GM12891 (cell line): ENCODE data around the gene MAPK8.

Experiments
- DNase-seq: peaks from one replicate; pipeline ENCODE4 v3.0.0; 2011; ENCODE audit warnings: low spot score; ENCODE audit not compliant: insufficient read length
- FAIRE-seq: peaks from 2 replicates; lab custom pipeline; 2011; peaks lifted over from hg19 to GRCh38; lab: Jason Lieb, UNC
- PAX5 ChIP-seq: IDR thresholded peaks from 2 replicates; pipeline ENCODE4 v1.6.1; 2011; ENCODE audit warnings: low read length, moderate library complexity, mild to moderate bottlenecking; ENCODE audit not compliant: insufficient read depth, severe bottlenecking
- POLR2A ChIP-seq: IDR thresholded peaks from 2 replicates; pipeline ENCODE4 v1.6.1; 2011; ENCODE audit warnings: low read depth, low read length, control low read depth
- POLR2AphosphoS5 ChIP-seq: IDR thresholded peaks from 2 replicates; pipeline ENCODE4 v1.6.1; 2011; ENCODE audit warnings: low read depth, low read length, control low read depth
- POU2F2 ChIP-seq: IDR thresholded peaks from 2 replicates; pipeline ENCODE4 v1.6.1; 2011; ENCODE audit warnings: low read depth, mild to moderate bottlenecking, control low read depth, low read length, moderate library complexity
- SPI1 ChIP-seq: IDR thresholded peaks from 2 replicates; pipeline ENCODE4 v1.6.1; 2011; ENCODE audit warnings: low read depth, low read length, control low read depth
- TAF1 ChIP-seq: IDR thresholded peaks from 2 replicates; pipeline ENCODE4 v1.6.1; 2011; ENCODE audit warnings: low read depth, low read length, control low read depth

The MAPK8 gene

DNA sequence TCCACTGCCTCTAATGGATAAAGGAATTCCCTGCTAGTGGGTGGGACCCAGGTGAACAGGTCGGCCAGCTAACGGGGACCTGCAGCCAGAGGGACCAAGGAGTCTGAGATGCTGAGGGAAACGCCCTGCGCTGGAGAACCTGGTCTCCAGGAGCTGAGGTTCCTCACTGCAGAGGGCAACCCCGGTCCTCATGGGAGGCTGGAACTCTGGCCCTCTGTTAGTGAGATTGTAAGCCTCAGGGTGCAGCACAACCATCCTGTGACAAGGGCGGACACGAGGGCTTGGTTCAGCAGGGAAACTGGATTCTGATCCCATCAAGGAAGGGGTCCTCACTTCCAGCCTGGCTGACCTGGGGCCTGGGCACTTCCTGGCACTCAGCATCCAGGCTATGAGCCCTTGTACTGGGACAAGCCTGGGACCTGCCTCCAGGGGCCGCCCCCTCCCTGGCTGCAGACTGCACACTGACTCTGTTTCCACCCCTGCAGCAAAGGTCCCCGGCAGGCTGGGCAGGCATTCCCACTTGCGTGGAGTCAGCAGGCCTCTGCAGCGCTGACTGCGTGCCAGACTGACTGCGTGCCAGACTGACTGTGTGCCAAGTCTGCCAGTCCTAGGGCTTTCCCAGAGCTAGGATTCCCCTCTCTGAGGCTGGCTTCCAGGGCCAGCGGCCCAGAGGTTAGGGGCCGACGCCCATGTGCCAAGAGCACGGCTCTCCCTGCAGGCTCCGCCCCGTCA is 143.2 kb downstream of the MAPK8 start:
- FAIRE-seq: no peak
- DNase-seq: no peak
- TF ChIP-seq TAF1 (no peak), POU2F2 (no peak), POLR2AphosphoS5 (no peak), POLR2A (no peak), SPI1 (no peak), PAX5 (no peak)

DNA sequence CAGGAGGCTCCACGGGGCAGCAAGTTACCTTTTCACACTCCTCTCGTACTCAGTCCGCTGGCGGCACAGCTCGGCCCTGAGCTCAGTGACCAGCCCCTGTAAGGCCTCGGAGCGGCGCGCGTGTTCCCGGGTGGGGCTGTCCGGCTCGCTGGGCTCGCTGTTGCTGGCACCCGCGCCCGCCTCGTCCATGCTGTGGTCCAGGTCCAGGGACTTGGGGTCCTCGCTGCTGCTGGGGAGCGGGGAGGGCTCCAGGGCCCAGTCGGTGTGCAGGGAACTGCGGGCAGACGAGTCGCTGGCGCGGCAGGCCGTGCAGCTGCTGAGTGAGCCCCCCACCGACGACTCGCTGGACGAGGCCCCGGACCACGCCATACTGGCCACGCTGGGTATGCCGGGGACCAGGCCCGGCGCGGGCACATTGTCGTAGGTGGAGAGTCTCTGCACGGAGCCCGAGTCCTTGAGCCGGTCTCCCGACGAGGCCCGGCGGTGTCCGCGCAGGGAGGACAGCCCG is 143.8 kb downstream of the MAPK8 start:
- FAIRE-seq (no peak), DNase-seq (no peak)
- no peak for TF ChIP-seq SPI1
- no peak for TF ChIP-seq TAF1
- no peak for TF ChIP-seq POU2F2
- TF ChIP-seq PAX5: no peak

DNA sequence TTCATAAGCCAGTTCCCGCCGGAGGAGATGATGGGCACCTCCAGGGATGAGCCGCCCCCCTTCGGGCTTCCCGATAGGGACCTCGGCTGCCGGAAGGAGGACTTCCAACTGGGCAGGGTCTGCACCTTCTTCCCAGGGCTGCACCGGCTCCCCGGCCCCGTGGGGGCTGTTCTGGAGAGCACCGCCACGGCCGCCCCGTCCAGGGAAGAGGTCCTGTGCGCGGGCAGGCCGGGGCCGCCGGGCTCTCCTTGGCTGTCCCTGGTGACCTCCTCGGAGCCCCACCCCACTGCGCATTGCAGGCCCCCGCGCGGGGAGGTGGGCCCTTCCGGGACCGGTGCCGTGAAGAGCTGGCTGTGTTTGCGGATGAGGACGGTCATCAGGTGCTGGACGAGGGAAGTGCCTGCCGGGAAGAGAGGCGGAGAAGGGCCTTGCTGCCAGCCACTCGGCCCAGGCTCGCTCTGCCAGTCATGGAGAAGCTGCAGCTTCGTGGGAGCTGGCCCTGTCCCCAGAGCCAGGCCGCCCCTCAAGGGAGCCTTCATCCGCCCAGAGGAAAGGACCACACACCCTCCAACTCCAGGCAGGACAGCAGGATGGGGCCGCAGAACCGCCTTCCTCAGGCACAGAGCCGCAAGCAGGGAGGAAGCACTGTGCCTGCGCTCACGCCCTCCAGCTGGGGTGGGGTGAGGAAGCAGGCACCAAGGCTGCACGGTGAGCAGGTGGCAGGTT is 144.4 kb downstream of the MAPK8 start:
- TF ChIP-seq TAF1 (no peak), SPI1 (no peak), POU2F2 (no peak), POLR2AphosphoS5 (no peak), PAX5 (no peak), POLR2A (no peak)
- DNase-seq (no peak), FAIRE-seq (no peak)

DNA sequence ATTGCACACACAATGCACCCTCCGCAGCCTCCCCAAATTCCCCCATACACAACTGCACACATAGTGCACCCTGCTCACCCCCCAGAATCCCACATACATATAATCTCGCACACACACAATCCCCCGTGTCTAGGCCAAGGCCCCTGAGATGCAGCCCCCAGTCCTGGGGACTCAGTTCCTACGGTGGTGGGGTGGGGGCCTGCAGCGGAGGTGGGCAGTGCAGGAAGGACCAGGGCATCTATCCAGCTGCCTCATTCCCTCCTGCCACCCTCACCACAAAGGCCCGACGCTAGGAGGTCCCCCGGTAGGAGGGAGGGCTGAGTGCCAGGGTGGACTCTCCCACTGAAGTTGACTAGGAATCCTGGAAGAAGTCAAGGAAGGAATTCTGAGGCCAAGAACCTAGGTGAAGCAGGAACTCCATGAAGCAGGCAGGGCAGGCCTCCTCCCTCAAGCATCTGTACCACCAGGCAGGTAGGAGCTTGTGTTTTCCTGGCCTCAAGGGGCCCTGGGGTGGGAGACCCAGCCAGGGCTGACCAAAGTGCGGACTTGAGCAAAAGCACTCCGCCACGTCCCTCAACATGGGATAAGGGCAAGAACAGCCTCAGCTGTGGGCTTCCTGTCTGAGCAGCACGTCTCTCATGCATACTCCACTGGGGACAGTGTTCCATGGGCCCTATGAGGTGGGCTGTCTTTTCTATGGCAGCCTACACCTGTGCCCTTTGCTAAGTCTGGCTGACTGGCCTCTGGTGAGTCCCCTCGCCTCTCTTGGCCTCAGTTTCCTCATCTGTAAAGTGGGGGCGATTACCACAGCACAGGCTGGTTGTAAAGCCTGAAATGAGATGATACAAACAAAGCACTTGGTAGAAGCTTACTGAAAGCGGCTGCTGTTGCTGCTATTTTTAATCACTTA is 145.7 kb downstream of the MAPK8 start:
- no peak for TF ChIP-seq SPI1
- TF ChIP-seq TAF1: no peak
- no peak for TF ChIP-seq POLR2A
- TF ChIP-seq POLR2AphosphoS5: no peak
- no peak for TF ChIP-seq PAX5
- no peak for TF ChIP-seq POU2F2
- DNase-seq (no peak), FAIRE-seq (no peak)

DNA sequence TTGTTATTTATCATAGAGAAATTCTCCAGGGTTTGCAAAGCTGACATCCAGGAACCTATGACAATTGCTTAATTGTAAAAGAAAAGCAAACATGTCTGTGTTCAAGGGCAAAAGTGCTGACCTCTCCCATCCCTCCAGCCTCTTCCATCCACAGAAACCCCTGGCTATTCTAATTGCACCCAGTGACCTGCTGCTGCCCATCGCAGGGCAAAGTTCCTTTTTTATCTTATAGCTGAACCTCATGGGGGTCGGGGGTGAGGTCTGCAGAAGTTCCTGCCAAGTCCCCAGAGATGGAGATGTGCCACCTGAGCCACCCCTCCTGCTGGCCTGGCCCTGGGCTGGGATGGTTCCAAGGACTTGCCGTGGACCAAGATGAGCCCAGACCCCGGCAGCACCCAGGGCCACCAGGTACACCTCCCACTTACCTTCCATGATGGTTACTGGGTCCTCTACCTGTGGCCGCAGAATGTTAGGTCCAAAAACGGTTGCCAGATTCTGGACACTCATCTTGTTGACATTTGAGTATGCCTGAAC is 146.5 kb downstream of the MAPK8 start:
- DNase-seq (no peak), FAIRE-seq (no peak)
- no peak for TF ChIP-seq POLR2AphosphoS5
- TF ChIP-seq TAF1: no peak

DNA sequence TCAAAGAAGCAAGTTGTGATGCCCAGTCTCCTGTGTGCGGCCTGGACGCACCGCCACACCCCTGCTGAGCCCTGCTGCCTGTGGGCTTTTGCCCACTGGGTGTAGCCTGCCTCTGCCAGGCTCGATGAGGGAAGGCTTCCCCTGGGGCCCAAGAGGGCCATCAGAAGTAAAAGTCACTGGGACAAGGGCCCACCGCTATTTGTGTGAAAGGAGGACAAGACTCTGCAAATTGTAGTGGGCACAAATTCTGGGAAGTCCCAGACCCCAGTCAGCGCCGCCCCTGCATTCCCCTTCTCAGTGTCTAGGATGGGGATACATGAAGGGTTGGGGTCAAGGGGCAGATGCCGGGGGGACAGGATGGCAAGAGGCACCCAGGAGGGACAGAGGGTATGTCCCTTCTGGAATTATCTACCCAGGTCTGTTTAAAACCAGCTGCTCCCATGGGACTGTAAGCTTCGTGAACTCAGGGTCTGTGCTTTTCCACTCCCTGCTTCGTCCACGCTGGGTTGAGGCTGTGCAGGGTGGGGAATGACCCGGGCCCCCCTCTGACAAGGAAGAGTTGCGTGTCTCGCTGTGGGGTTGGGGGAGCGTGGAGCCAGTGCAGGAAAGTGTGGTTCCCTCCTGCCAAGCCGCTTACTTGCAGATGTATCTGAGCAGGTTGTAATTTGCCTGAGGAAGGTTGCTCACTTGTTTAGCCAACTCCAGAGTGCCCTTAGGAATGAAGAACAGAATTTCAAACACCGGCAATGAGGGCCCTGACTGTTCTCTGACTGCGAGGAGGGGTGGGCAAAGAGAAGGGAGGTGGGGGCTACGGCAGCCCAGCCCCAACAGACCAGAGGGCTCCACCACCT is 147.2 kb downstream of the MAPK8 start:
- TF ChIP-seq POLR2A: no peak
- TF ChIP-seq POU2F2: no peak
- TF ChIP-seq PAX5: no peak
- TF ChIP-seq POLR2AphosphoS5: no peak
- TF ChIP-seq SPI1: no peak
- TF ChIP-seq TAF1: no peak
- DNase-seq (no peak), FAIRE-seq (no peak)

DNA sequence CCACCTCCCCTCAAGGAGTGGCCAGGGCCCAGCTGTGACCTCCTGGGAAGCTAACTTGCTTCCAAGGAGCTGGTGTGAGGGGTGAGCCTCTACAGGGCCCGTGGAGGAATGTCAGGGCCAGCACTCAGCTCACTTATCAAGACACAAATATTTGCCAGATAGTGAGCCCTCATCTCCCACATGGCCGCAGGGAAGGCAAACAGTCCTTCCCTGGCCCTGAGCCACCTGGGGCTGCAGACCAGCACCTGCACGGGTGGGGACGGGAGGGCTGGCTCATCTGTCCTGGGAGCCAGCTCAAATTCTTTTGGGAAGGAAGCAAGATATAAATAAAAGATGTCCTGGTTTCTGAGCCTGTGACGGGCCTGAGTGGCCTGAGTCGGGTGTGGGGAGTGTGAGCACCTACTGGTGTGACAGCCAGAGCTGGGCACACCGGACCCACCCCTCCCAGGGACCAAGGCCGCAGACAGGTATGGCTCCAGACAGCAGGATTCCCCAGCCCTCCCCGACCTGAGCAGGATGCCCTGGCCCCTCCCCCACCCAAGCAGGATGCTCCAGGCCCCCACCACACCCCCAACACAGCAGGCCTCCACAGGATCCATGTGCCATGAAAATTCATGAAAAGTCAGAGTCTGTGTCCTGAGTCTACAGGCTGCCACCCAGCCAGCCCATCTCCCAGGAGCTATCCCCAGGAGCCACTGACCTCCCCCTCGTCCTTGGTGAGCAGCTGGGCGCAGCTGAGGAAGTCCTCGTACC is 148.0 kb downstream of the MAPK8 start:
- no peak for TF ChIP-seq POLR2A
- no peak for FAIRE-seq
- no peak for DNase-seq

DNA sequence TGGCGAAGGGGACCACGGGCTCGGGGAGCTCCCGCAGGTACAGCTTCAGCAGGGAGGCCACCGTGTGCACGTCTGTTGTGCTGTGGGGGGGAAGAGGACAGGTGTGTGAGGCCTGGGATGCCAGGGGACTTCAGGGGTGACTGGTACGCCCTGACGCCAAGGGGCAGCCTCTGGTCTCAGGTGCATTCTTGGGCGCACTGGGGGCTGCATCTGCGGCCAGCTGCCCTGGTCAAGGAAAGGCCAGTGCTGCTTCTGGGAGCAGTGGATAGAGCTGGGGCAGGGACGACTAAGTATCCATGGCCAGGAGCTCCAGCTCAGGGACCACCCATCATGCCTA is 148.5 kb downstream of the MAPK8 start:
- TF ChIP-seq TAF1 (no peak), PAX5 (no peak), POU2F2 (no peak), SPI1 (no peak), POLR2AphosphoS5 (no peak), POLR2A (no peak)
- DNase-seq: no peak
- no peak for FAIRE-seq
